HUES48 (cell line): ENCODE measurements around the gene SLC44A3.
"Not testable (repeated sequence)": the region's sequence is repeated elsewhere in the genome, so short reads cannot be mapped to it uniquely, and the experiment has no call there.

Source experiments
- H3K27ac ChIP-seq: one replicate; pipeline ENCODE4 v1.7.0; 2013; ENCODE audit warnings: low read depth, low read length, inconsistent platforms
- H3K27me3 ChIP-seq: 2 replicates; pipeline ENCODE4 v1.6.1; 2013; ENCODE audit warnings: mild to moderate bottlenecking, low read length; ENCODE audit not compliant: control insufficient read depth, insufficient read depth
- H3K36me3 ChIP-seq: 2 replicates; pipeline ENCODE4 v1.6.1; 2013; ENCODE audit warnings: low read length; ENCODE audit not compliant: control insufficient read depth, insufficient read depth
- H3K4me1 ChIP-seq: 2 replicates; pipeline ENCODE4 v1.6.1; 2013; ENCODE audit warnings: mild to moderate bottlenecking, low read length; ENCODE audit not compliant: control insufficient read depth, insufficient read depth
- H3K4me3 ChIP-seq: 2 replicates; pipeline ENCODE4 v1.5.1; 2013; ENCODE audit warnings: mild to moderate bottlenecking, low read depth, low read length
- H3K9ac ChIP-seq: 2 replicates; pipeline ENCODE4 v1.6.1; 2013; ENCODE audit warnings: mild to moderate bottlenecking, low read depth, low read length, moderate library complexity
- H3K9me3 ChIP-seq: 2 replicates; pipeline ENCODE4 v1.6.1; 2013; ENCODE audit warnings: low read length; ENCODE audit not compliant: control insufficient read depth, insufficient read depth

Gene SLC44A3

GRCh38 chr1:94935034-94935433 lies 114.9 kb downstream of the SLC44A3 start:
- Histone ChIP-seq H3K4me3 (no peak overlapping the region), H3K27ac (no peak overlapping the region), H3K9ac (no peak overlapping the region), H3K4me1 (peaks cover 29% of the 10 kb centered on the region), H3K27me3 (no peaks in the 10 kb centered on the region), H3K36me3 (0 out of 2 replicates have a peak, but pooled peaks cover 3% of the 10 kb centered on the region), H3K9me3 (no peaks in the 10 kb centered on the region)

- Histone ChIP-seq H3K9me3 (no peaks in the 10 kb centered on the region), H3K4me1 (peaks cover 29% of the 10 kb centered on the region), H3K4me3 (no peak overlapping the region), H3K27me3 (no peaks in the 10 kb centered on the region), H3K9ac (no peak overlapping the region), H3K27ac (no peak overlapping the region), H3K36me3 (0 out of 2 replicates have a peak, but pooled peaks cover 3% of the 10 kb centered on the region)
Observed at GRCh38 chr1:94935476-94935875, 115.3 kb downstream of the SLC44A3 start.

GRCh38 chr1:94936861-94937620 lies 116.9 kb downstream of the SLC44A3 start:
- no peaks in the 10 kb centered on the region for H3K9me3 ChIP-seq
- H3K4me1 ChIP-seq: peaks cover 29% of the 10 kb centered on the region
- H3K9ac ChIP-seq: no peak overlapping the region
- 0 out of 2 replicates have a peak, but pooled peaks cover 3% of the 10 kb centered on the region for H3K36me3 ChIP-seq
- peak overlapping the region; percentile 34 for H3K27ac ChIP-seq
- H3K27me3 ChIP-seq: no peaks in the 10 kb centered on the region
- H3K4me3 ChIP-seq: no peak overlapping the region

- H3K4me1 ChIP-seq: peaks cover 29% of the 10 kb centered on the region
- H3K27ac ChIP-seq: no peak overlapping the region
- H3K36me3 ChIP-seq: 0 out of 2 replicates have a peak, but pooled peaks cover 3% of the 10 kb centered on the region
- H3K9me3 ChIP-seq: no peaks in the 10 kb centered on the region
- no peaks in the 10 kb centered on the region for H3K27me3 ChIP-seq
- H3K9ac ChIP-seq: no peak overlapping the region
- H3K4me3 ChIP-seq: no peak overlapping the region
Observed at GRCh38 chr1:94937820-94938219, 117.7 kb downstream of the SLC44A3 start.

GRCh38 chr1:94940738-94941137 lies 120.6 kb downstream of the SLC44A3 start:
- no peaks in the 10 kb centered on the region for H3K36me3 ChIP-seq
- H3K4me1 ChIP-seq: peaks cover 18% of the 10 kb centered on the region
- no peaks in the 10 kb centered on the region for H3K9me3 ChIP-seq
- no peaks in the 10 kb centered on the region for H3K27me3 ChIP-seq
- no peak overlapping the region for H3K27ac ChIP-seq
- H3K4me3 ChIP-seq: no peak overlapping the region
- no peak overlapping the region for H3K9ac ChIP-seq

GRCh38 chr1:94941480-94941879 lies 121.3 kb downstream of the SLC44A3 start:
- H3K27ac ChIP-seq, H3K9me3 ChIP-seq, H3K9ac ChIP-seq, H3K27me3 ChIP-seq, H3K4me3 ChIP-seq, H3K36me3 ChIP-seq: not testable (repeated sequence)
- H3K4me1 ChIP-seq: peaks cover 11% of the 10 kb centered on the region

GRCh38 chr1:94942171-94943128 lies 122.3 kb downstream of the SLC44A3 start:
- no peaks in the 10 kb centered on the region for H3K9me3 ChIP-seq
- H3K27me3 ChIP-seq: no peaks in the 10 kb centered on the region
- H3K36me3 ChIP-seq: no peaks in the 10 kb centered on the region
- peaks cover 8% of the 10 kb centered on the region for H3K4me1 ChIP-seq
- no peak overlapping the region for H3K27ac ChIP-seq
- H3K4me3 ChIP-seq: no peak overlapping the region
- H3K9ac ChIP-seq: no peak overlapping the region
